ENCODE measurements around the gene RNF41. TPM values are rescaled to one million over a fixed set of nuclear protein-coding genes. Genes with fewer than 3 reads are reported as not detected.
A peak's percentile ranks its signal among the peaks of the same experiment; 100 is the strongest.

The RNF41 gene
- total RNA-seq, 6 experiments from 2014 or later: 65.9 to 103 (median 71.2) TPM

DNA sequence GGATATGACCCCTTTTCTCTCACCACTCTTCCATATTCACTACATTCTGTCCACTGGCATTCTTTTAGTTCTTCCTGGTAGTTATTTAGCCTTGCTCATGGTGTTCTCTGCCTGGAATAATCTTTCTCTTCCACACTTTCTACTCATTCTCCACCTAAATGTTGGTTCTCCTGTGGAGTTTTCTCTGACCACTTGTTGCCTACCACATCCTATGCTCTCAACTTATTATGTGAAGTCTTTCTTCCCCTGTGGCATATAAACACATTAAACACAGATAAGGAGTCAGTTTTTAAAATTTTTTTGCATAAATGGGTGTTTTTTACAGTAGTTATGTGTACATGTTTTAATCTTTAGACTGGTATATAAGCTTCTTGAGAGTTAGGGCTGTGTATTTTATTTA is 29.1 kb downstream of the RNF41 start:
- H3K9me3 Mint-ChIP-seq: 0 out of 2 replicates have a peak, but pooled peaks cover 3% of the 10 kb centered on the region
- H3K27ac Mint-ChIP-seq: peak overlapping the region; percentile 79; the same call in 1 of the 2 replicates
- TF ChIP-seq CTCF (IDR thresholded peaks at IDR 0.05): no peak
- peaks cover 7% of the 10 kb centered on the region for H3K36me3 Mint-ChIP-seq (ENCODE audit: low read depth)
- no peak for DNase-seq
- peaks cover 50% of the 10 kb centered on the region for H3K4me1 Mint-ChIP-seq (ENCODE audit: low read depth)
- peaks cover 10% of the 10 kb centered on the region for H3K27me3 Mint-ChIP-seq (ENCODE audit: insufficient read depth)
- H3K4me3 Mint-ChIP-seq: no peak overlapping the region

DNA sequence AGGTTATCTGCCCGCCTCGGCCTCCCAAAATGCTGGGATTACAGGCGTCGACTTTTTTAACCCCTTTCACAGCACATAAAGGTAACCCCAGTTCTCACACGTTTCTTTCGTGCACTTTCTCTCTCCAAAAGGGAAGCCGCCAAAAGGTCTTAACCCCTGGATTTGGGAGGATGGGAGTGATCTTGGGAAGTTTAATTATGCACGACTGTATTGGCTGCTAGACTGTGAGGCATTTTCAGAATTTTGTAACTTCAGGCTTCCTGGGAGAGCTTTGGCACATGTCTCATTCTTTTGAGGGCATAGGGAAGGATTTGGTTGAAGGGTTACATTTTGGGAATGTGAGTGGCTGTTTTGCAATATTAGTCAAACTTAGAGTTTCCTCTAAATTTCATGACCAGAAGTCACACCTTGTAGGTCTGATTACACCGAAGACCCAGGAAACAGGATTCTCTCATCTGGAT is 31.0 kb downstream of the RNF41 start:
- Mint-ChIP-seq H3K27ac (peak overlapping the region; percentile 89), H3K27me3 (ENCODE audit: insufficient read depth) (peaks cover 7% of the 10 kb centered on the region), H3K36me3 (ENCODE audit: low read depth) (peaks cover 13% of the 10 kb centered on the region), H3K4me1 (ENCODE audit: low read depth) (peaks cover 52% of the 10 kb centered on the region), H3K4me3 (peak overlapping the region; percentile 95), H3K9me3 (0 out of 2 replicates have a peak, but pooled peaks cover 3% of the 10 kb centered on the region)
- TF ChIP-seq CTCF (IDR thresholded peaks at IDR 0.05): no peak
- no peak for DNase-seq

- H3K36me3 Mint-ChIP-seq (ENCODE audit: low read depth): peaks cover 15% of the 10 kb centered on the region
- peaks cover 7% of the 10 kb centered on the region for H3K27me3 Mint-ChIP-seq (ENCODE audit: insufficient read depth)
- peak overlapping the region; percentile 95 for H3K4me3 Mint-ChIP-seq
- peak overlapping the region; percentile 89 for H3K27ac Mint-ChIP-seq
- peak; percentile 53 for TF ChIP-seq CTCF (IDR thresholded peaks at IDR 0.05)
- 0 out of 2 replicates have a peak, but pooled peaks cover 3% of the 10 kb centered on the region for H3K9me3 Mint-ChIP-seq
- peak; percentile 77 for DNase-seq
- H3K4me1 Mint-ChIP-seq (ENCODE audit: low read depth): peaks cover 52% of the 10 kb centered on the region
These were observed 31.6 kb downstream of the RNF41 start for GRCh38 chr12:56189918-56190694.

GRCh38 chr12:56189099-56189917 is 32.4 kb downstream of the RNF41 start, which contains the start of gene SMARCC2:
Gene SMARCC2, minus strand, starts transcription at chr12:56189483. Its CDS starts 22 bp downstream, at chr12:56189461.
- TF ChIP-seq CTCF (IDR thresholded peaks at IDR 0.05): peak; percentile 84
- H3K27ac Mint-ChIP-seq: peak within 1 kb of the TSS; percentile 89
- H3K36me3 Mint-ChIP-seq (ENCODE audit: low read depth): peaks cover 21% of the 10 kb centered on the region

DNA sequence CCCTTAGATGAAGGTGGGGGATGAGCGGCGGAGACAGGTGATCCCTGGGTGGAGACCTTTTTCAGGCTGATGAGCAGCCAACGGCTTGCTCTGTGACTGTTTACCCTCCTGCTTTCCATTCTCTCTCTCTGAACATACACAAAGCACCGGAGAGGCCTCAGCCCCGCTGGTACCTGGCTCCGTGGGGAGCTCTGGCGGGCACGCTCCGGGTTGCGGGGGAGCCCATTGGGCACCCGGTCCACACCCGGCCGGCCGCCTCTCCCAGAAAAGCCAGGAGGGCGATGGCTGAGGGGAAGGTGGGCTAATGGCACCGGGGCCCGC is 33.0 kb downstream of the RNF41 start:
- Mint-ChIP-seq H3K9me3 (0 out of 2 replicates have a peak, but pooled peaks cover 3% of the 10 kb centered on the region), H3K4me1 (ENCODE audit: low read depth) (peaks cover 43% of the 10 kb centered on the region), H3K27ac (peak overlapping the region; percentile 80), H3K36me3 (ENCODE audit: low read depth) (peaks cover 21% of the 10 kb centered on the region), H3K27me3 (ENCODE audit: insufficient read depth) (peaks cover 7% of the 10 kb centered on the region), H3K4me3 (peak overlapping the region; percentile 91)
- no peak for DNase-seq
- no peak for TF ChIP-seq CTCF (IDR thresholded peaks at IDR 0.05)

More at GRCh38 chr12:56189099-56189917, 32.4 kb downstream of the RNF41 start, which contains the start of gene SMARCC2:
- peaks cover 7% of the 10 kb centered on the region for H3K27me3 Mint-ChIP-seq (ENCODE audit: insufficient read depth)
- peak; percentile 80 for DNase-seq
- H3K4me3 Mint-ChIP-seq: peak within 1 kb of the TSS; percentile 95
- H3K4me1 Mint-ChIP-seq (ENCODE audit: low read depth): peaks cover 46% of the 10 kb centered on the region
- 0 out of 2 replicates have a peak, but pooled peaks cover 3% of the 10 kb centered on the region for H3K9me3 Mint-ChIP-seq
